Astrocyte (in vitro differentiated cells and primary cell): Measurements from ENCODE around the gene PPIF. TPM values are rescaled to one million over a fixed set of nuclear protein-coding genes. Genes with fewer than 3 reads are reported as not detected.

Source experiments
- DNase-seq: peaks from one replicate; pipeline ENCODE4 v3.0.0-alpha.2; 2010; ENCODE audit warnings: low read depth
- FAIRE-seq: peaks from 2 replicates; lab custom pipeline; 2011; peaks lifted over from hg19 to GRCh38; lab: Jason Lieb, UNC
- H2AFZ ChIP-seq: 2 replicates; pipeline ENCODE4 v1.6.0; 2012; ENCODE audit warnings: low read depth, low read length, inconsistent platforms
- H3K27ac ChIP-seq: 2 replicates; pipeline ENCODE4 v1.5.1; 2011; ENCODE audit warnings: low read depth, low read length, inconsistent platforms
- H3K27me3 ChIP-seq: 2 replicates; pipeline ENCODE4 v1.6.0; 2011; ENCODE audit warnings: low read length, inconsistent platforms; ENCODE audit not compliant: insufficient read depth
- H3K36me3 ChIP-seq: 2 replicates; pipeline ENCODE4 v1.5.1; 2011; ENCODE audit warnings: low read length, inconsistent platforms; ENCODE audit not compliant: insufficient read depth
- H3K4me1 ChIP-seq: 2 replicates; pipeline ENCODE4 v1.5.1; 2011; ENCODE audit warnings: low read length, inconsistent platforms; ENCODE audit not compliant: insufficient read depth
- H3K4me2 ChIP-seq: 2 replicates; pipeline ENCODE4 v1.6.0; 2012; ENCODE audit warnings: low read length, inconsistent platforms
- H3K4me3 ChIP-seq: 2 replicates; pipeline ENCODE4 v1.5.1; 2011; ENCODE audit warnings: low read depth, mild to moderate bottlenecking, low read length, inconsistent platforms; ENCODE audit not compliant: insufficient read depth
- H3K79me2 ChIP-seq: 2 replicates; pipeline ENCODE4 v1.6.0; 2012; ENCODE audit warnings: mild to moderate bottlenecking, low read length, inconsistent platforms; ENCODE audit not compliant: insufficient read depth
- H3K9ac ChIP-seq: 2 replicates; pipeline ENCODE4 v1.6.0; 2012; ENCODE audit warnings: mild to moderate bottlenecking, low read length, inconsistent platforms
- H3K9me3 ChIP-seq: 2 replicates; pipeline ENCODE4 v1.5.1; 2012; ENCODE audit warnings: low read depth, mild to moderate bottlenecking, low read length, inconsistent platforms; ENCODE audit not compliant: insufficient read depth
- H4K20me1 ChIP-seq: 2 replicates; pipeline ENCODE4 v1.6.0; 2012; ENCODE audit warnings: low read length, inconsistent platforms; ENCODE audit not compliant: insufficient read depth
- H3K27ac Mint-ChIP-seq: one replicate; pipeline ENCODE4 v1.8.0; 2021; ENCODE audit warnings: mild to moderate bottlenecking, mixed read lengths; ENCODE audit not compliant: unreplicated experiment
- H3K27me3 Mint-ChIP-seq: one replicate; pipeline ENCODE4 v1.8.0; 2021; ENCODE audit warnings: low read depth, mixed read lengths; ENCODE audit not compliant: unreplicated experiment
- H3K36me3 Mint-ChIP-seq: one replicate; pipeline ENCODE4 v1.8.0; 2021; ENCODE audit warnings: low read depth, mixed read lengths; ENCODE audit not compliant: unreplicated experiment
- H3K4me1 Mint-ChIP-seq: one replicate; pipeline ENCODE4 v1.8.0; 2021; ENCODE audit warnings: low read depth, mixed read lengths; ENCODE audit not compliant: unreplicated experiment
- H3K4me3 Mint-ChIP-seq: one replicate; pipeline ENCODE4 v1.8.0; 2021; ENCODE audit warnings: mild to moderate bottlenecking, moderate library complexity, mixed read lengths; ENCODE audit not compliant: unreplicated experiment
- H3K9me3 Mint-ChIP-seq: one replicate; pipeline ENCODE4 v1.8.0; 2021; ENCODE audit warnings: mild to moderate bottlenecking, mixed read lengths; ENCODE audit not compliant: unreplicated experiment
- CTCF ChIP-seq: IDR thresholded peaks from 2 replicates; pipeline ENCODE4 v1.5.1; 2011; ENCODE audit warnings: low read depth, mild to moderate bottlenecking, inconsistent platforms, low read length, moderate library complexity; ENCODE audit not compliant: insufficient read depth
- EZH2 ChIP-seq: IDR thresholded peaks from 2 replicates; pipeline ENCODE4 v1.6.1; 2012; ENCODE audit warnings: mild to moderate bottlenecking, low read length, inconsistent platforms; ENCODE audit not compliant: insufficient read depth
- total RNA-seq: library from RNA; stranded (reverse); gene quantifications from 2 replicates; pipeline ENCODE4 v1.2.1, GENCODE V29; 2021

Gene PPIF
- total RNA-seq, 1 donor from 2014 or later: 31.7 TPM

- DNase-seq (no peak), FAIRE-seq (no peak)
- peaks cover 7% of the 10 kb centered on the region for H3K4me1 ChIP-seq
- H2AFZ ChIP-seq: no peak overlapping the region
- H3K9me3 ChIP-seq: no peaks in the 10 kb centered on the region
- Mint-ChIP-seq H3K27ac (no peak overlapping the region), H3K4me3 (no peak overlapping the region), H3K9me3 (peaks cover 4% of the 10 kb centered on the region), H3K4me1 (peaks cover 8% of the 10 kb centered on the region), H3K27me3 (no peaks in the 10 kb centered on the region), H3K36me3 (peaks cover 15% of the 10 kb centered on the region)
- peaks cover 9% of the 10 kb centered on the region for H3K36me3 ChIP-seq
- peaks cover 4% of the 10 kb centered on the region for H4K20me1 ChIP-seq
- H3K27me3 ChIP-seq: no peaks in the 10 kb centered on the region
- TF ChIP-seq EZH2: no peak
- no peak for TF ChIP-seq CTCF
- no peak overlapping the region for H3K4me3 ChIP-seq
- H3K79me2 ChIP-seq: no peaks in the 10 kb centered on the region
- H3K27ac ChIP-seq: no peak overlapping the region
- H3K4me2 ChIP-seq: no peak overlapping the region
- H3K9ac ChIP-seq: no peak overlapping the region
These were observed 40.9 kb downstream of the PPIF start for GRCh38 chr10:79387974-79388850.

- no peak overlapping the region for H3K4me2 ChIP-seq
- no peak overlapping the region for H3K27ac Mint-ChIP-seq
These were observed 42.8 kb downstream of the PPIF start for GRCh38 chr10:79390057-79390456.

More at GRCh38 chr10:79390057-79390456, 42.8 kb downstream of the PPIF start:
- Mint-ChIP-seq H3K4me3 (no peak overlapping the region), H3K4me1 (peaks cover 8% of the 10 kb centered on the region), H3K36me3 (peaks cover 27% of the 10 kb centered on the region), H3K9me3 (peaks cover 4% of the 10 kb centered on the region), H3K27me3 (no peaks in the 10 kb centered on the region)
- TF ChIP-seq EZH2: no peak
- no peak for TF ChIP-seq CTCF
- Histone ChIP-seq H4K20me1 (peaks cover 8% of the 10 kb centered on the region), H2AFZ (no peak overlapping the region), H3K79me2 (no peaks in the 10 kb centered on the region), H3K36me3 (peaks cover 9% of the 10 kb centered on the region), H3K9me3 (no peaks in the 10 kb centered on the region), H3K4me1 (peaks cover 7% of the 10 kb centered on the region), H3K9ac (no peak overlapping the region), H3K4me3 (no peak overlapping the region), H3K27ac (no peak overlapping the region), H3K27me3 (no peaks in the 10 kb centered on the region)
- FAIRE-seq (no peak), DNase-seq (no peak)
